ENCODE measurements around the gene CDK16. TPM values are rescaled to one million over a fixed set of nuclear protein-coding genes. Genes with fewer than 3 reads are reported as not detected.
A peak's percentile ranks its signal among the peaks of the same experiment; 100 is the strongest.

The CDK16 gene
- polyA plus RNA-seq, 1 of the 3 experiments (the other 2 are of a cell fraction) = 116 TPM

DNA sequence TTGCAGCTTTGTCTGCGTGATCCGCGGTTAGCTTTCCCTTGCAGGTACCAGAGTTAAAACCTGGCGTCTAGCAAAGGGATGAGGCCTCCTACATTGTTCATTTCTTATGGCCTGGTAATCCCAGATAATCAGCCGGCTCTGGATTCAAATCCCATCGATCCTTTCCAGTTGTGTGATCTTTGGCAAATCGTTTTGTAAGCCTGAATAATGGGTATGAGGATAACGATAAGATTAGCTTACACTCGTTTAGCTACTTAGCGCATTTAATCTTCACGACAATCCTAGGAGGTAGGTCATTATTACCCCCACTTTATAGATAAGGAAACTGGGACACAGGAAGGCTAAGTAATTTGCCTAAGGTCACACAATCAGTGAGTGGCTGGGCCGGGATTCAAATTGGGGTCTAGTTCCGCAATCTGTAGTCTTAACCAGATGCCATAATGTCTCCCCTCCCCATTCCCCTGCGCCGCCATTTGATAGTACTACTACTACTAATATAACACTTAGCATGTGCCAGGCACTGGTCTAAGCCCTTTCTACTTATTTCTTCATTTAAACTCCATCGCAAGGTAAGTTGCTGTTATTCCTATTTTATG is 26.6 kb upstream of the CDK16 start:
- Histone ChIP-seq H3F3A (replicated peaks; ENCODE audit: insufficient read depth) (no peaks in the 10 kb centered on the region), H3K9me2 (no peaks in the 10 kb centered on the region), H3K4me3 (ENCODE audit: low read depth in 2 of 2, low read length in 1 of 2) (peak overlapping the region; percentile 58 to 72), H3K4me2 (peak overlapping the region; percentile 83), H3K9ac (peak overlapping the region; percentile 67; the same call in 1 of the 2 replicates), H3K79me2 (ENCODE audit: insufficient read depth) (peaks cover 43% of the 10 kb centered on the region), H3K27ac (ENCODE audit: low read depth in 2 of 2, low read length in 1 of 2) (no peak overlapping the region), H3K27me3 (ENCODE audit: insufficient read depth) (peaks cover 3% of the 10 kb centered on the region; the same call in 1 of the 2 replicates), H4K20me1 (ENCODE audit: insufficient read depth) (peaks cover 25% of the 10 kb centered on the region), H3K9me3 (no peaks in the 10 kb centered on the region), H3K4me1 (ENCODE audit: control insufficient read depth in 1 of 2, insufficient read depth in 2 of 2, low read depth in 1 of 2, low read length in 1 of 2) (peaks cover 16 to 25% of the 10 kb centered on the region in 2 experiments), H2AFZ (ENCODE audit: low read depth) (peak overlapping the region; percentile 83; the same call in 1 of the 2 replicates), H3K36me3 (replicated peaks in 1 of 2; ENCODE audit: control insufficient read depth in 1 of 2, insufficient read depth in 2 of 2, low read length in 1 of 2) (peaks cover 11% of the 10 kb centered on the region in 2 experiments)
- TF ChIP-seq, protein P1, sequence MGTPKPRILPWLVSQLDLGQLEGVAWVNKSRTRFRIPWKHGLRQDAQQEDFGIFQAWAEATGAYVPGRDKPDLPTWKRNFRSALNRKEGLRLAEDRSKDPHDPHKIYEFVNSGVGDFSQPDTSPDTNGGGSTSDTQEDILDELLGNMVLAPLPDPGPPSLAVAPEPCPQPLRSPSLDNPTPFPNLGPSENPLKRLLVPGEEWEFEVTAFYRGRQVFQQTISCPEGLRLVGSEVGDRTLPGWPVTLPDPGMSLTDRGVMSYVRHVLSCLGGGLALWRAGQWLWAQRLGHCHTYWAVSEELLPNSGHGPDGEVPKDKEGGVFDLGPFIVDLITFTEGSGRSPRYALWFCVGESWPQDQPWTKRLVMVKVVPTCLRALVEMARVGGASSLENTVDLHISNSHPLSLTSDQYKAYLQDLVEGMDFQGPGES (IDR thresholded peaks at IDR 0.05; ENCODE audit: low read depth, low read length) = no peak
- TF ChIP-seq GATA2 (CRISPR knock-in tag; IDR thresholded peaks at IDR 0.05) (no peak), FOSL2 (IDR thresholded peaks at IDR 0.05; ENCODE audit: borderline replicate concordance, low read depth) (no peak), TCF12 (IDR thresholded peaks at IDR 0.05) (no peak), RXRA (IDR thresholded peaks at IDR 0.05; ENCODE audit: borderline replicate concordance, low read depth) (no peak), MEF2A (IDR thresholded peaks at IDR 0.05; ENCODE audit: borderline replicate concordance, low read depth) (no peak), EZH2phosphoT487 (IDR thresholded peaks at IDR 0.05; ENCODE audit: borderline replicate concordance, low read depth) (no peak), SMC3 (IDR thresholded peaks at IDR 0.05; ENCODE audit: low read depth, low read length) (no peak), EP300 (IDR thresholded peaks at IDR 0.05; ENCODE audit: borderline replicate concordance in 1 of 2, low read depth in 1 of 2, low read length in 1 of 2) (no peak)
- TF ChIP-seq, protein P2, sequence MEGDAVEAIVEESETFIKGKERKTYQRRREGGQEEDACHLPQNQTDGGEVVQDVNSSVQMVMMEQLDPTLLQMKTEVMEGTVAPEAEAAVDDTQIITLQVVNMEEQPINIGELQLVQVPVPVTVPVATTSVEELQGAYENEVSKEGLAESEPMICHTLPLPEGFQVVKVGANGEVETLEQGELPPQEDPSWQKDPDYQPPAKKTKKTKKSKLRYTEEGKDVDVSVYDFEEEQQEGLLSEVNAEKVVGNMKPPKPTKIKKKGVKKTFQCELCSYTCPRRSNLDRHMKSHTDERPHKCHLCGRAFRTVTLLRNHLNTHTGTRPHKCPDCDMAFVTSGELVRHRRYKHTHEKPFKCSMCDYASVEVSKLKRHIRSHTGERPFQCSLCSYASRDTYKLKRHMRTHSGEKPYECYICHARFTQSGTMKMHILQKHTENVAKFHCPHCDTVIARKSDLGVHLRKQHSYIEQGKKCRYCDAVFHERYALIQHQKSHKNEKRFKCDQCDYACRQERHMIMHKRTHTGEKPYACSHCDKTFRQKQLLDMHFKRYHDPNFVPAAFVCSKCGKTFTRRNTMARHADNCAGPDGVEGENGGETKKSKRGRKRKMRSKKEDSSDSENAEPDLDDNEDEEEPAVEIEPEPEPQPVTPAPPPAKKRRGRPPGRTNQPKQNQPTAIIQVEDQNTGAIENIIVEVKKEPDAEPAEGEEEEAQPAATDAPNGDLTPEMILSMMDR (IDR thresholded peaks at IDR 0.05) = no peak
- TF ChIP-seq, protein P3, sequence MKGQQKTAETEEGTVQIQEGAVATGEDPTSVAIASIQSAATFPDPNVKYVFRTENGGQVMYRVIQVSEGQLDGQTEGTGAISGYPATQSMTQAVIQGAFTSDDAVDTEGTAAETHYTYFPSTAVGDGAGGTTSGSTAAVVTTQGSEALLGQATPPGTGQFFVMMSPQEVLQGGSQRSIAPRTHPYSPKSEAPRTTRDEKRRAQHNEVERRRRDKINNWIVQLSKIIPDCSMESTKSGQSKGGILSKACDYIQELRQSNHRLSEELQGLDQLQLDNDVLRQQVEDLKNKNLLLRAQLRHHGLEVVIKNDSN (IDR thresholded peaks at IDR 0.05; ENCODE audit: borderline replicate concordance, low read depth) = no peak
- 65% methylated on average over 16 of the region's 16 CpGs for WGBS (ENCODE audit: low lambda C conversion rate)
- ChIA-PET POLR2A (no interaction called here), CTCF (interaction anchor here (0.6 to 4.0 kb wide), 6 partner anchors 190 to 394 kb away, joined by 3 to 29 read pairs (median 12); no protein-coding TSS in a partner anchor)
- DNase-seq = no peak

All from SK-N-SH (cell line).